A549 treated with dexamethasone at 1 μM for 4 hours (cell line): Measurements from ENCODE around the gene POLD4. TPM values are rescaled to one million over a fixed set of nuclear protein-coding genes. Genes with fewer than 3 reads are reported as not detected.

Experiments used
- total RNA-seq: library from RNA; stranded (reverse); fragments of 200-300 nt; extraction: Qiagen RNA extraction; gene quantifications from 5 replicates; pipeline ENCODE4 v1.2.3, GENCODE V29; 2022

The POLD4 gene
- 172 to 195 TPM (median 183 TPM) in 5 replicates for total RNA-seq

GRCh38 chr11:67353317-67354074 is at the start of gene POLD4:
Gene POLD4, minus strand, starts transcription at chr11:67353546. Its CDS starts 147 bp downstream, at chr11:67353399.

GRCh38 chr11:67401495-67402191 is 48.3 kb upstream of the POLD4 start, which contains the start of gene PPP1CA:
Gene PPP1CA, minus strand, starts transcription at chr11:67401858. Its CDS starts 76 bp downstream, at chr11:67401782.

DNA sequence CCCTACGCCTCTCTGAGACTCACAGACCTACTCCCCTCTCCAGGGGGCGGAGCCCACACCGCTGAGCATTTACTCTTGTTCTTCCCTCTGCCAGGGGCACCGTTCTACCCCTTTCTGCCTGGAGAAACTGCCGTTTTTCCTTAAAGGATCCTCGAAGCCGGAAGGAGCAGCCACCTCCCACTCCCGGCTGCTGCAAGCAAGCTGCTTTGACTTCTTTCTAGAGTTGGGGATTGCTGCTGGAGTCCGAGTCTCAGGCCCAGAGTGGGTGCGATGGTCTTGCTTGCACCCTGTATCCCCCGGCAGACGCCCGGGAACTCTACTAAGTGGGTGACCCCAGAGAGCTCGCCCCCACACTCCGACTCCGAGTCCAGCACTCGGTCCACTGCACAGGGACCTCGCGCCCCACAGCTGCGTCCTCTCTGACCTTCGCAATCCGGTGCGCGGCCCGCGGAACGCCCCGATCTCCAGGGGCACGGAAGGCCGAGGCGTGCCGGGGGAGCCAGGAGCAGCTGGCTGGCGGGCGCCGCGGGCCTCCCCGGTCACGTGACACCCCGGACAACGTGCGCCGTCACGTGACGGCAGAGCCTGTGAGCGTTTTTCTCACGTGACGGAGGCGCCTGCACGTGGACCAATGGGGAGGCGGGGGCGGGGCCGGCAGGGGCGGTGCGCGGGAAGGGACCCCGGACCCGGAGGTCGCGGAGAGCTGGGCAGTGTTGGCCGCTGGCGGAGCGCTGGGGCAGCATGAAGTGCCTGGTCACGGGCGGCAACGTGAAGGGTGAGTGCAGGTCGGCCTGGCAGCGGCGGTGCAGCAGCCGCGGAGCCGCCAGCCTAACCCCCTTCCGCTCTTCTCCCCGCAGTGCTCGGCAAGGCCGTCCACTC is 38.2 kb upstream of the POLD4 start, which contains the start of gene RAD9A:
RAD9A (plus strand) TSS at position 683 of the 879 bp plus-strand sequence; CDS start at position 742, 59 bp downstream.

GRCh38 chr11:67372993-67373647 is 19.8 kb upstream of the POLD4 start, which contains the start of gene CLCF1:
Gene CLCF1, minus strand, starts transcription at chr11:67373598. Its CDS starts 59 bp downstream, at chr11:67373539.

DNA sequence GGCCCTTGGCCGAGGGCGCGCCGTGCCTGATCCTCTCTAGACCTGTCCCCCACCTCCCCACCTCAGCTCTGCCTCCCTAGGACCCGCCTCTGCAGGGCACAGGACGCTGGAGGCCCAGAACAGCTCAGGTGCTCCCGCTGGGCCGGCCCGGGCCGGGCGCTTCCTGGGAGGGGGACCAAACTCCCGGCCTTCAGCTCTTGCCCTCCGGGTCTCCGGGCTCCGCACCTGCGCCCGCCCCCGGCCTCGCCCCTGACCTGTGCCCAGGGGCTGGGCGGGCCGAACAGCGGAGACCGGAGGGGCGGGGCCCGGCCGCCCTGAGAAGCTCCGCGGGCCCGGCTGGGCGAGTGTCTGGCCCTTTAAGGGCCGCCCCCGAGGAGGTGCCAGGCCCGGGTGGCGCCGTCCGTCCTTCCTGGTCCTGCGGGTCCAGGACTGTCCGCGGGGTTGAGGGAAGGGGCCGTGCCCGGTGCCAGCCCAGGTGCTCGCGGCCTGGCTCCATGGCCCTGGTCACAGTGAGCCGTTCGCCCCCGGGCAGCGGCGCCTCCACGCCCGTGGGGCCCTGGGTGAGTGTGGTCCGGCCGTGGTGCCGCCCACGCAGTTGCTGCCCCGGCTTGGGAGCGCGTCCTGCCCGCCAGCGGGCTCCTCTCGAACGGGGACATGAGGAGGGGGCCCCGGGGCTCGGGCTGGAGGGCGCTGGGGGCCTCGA is 50.1 kb downstream of the POLD4 start, which contains the start of gene SSH3:
SSH3 (plus strand) TSS at position 399 of the 703 bp plus-strand sequence; CDS start at position 495, 96 bp downstream.

Other genes with a start within 250 kb of the POLD4 start
- 36.1 to 51.0 TPM (median 47.4 TPM) in 5 replicates for gene KDM2A, start 234.3 kb downstream of the POLD4 start, total RNA-seq
- gene GRK2, start 87.1 kb downstream of the POLD4 start, total RNA-seq, result 21.3 to 34.9 TPM (median 32.5 TPM) in 5 replicates
- 13.3 to 25.0 TPM (median 22.5 TPM) in 5 replicates for gene ANKRD13D, start 64.2 kb downstream of the POLD4 start, total RNA-seq
- gene SSH3, start 50.0 kb downstream of the POLD4 start, total RNA-seq, result 16.4 to 20.9 TPM (median 18.4 TPM) in 5 replicates
- gene CLCF1, start 20.1 kb upstream of the POLD4 start, total RNA-seq, result 28.8 to 36.7 TPM (median 32.5 TPM) in 5 replicates
- 17.4 to 25.4 TPM (median 23.1 TPM) in 5 replicates for gene RAD9A, start 38.4 kb upstream of the POLD4 start, total RNA-seq
- gene PPP1CA, start 48.3 kb upstream of the POLD4 start, total RNA-seq, result 264 to 298 TPM (median 276 TPM) in 5 replicates
- gene TBC1D10C, start 50.5 kb upstream of the POLD4 start, total RNA-seq, result 0.07 to 0.22 TPM (median 0.12 TPM) in 4 of 5 replicates, not detected in the other
- 0.03 to 0.16 TPM (median 0.11 TPM) in 5 replicates for gene CARNS1, start 62.1 kb upstream of the POLD4 start, total RNA-seq
- 37.3 to 50.0 TPM (median 48.8 TPM) in 5 replicates for gene RPS6KB2, start 74.9 kb upstream of the POLD4 start, total RNA-seq
- 0.18 to 0.39 TPM (median 0.28 TPM) in 5 replicates for gene PTPRCAP, start 84.1 kb upstream of the POLD4 start, total RNA-seq
- gene CORO1B, start 89.9 kb upstream of the POLD4 start, total RNA-seq, result 42.1 to 61.9 TPM (median 59.9 TPM) in 5 replicates
- gene GPR152, start 99.2 kb upstream of the POLD4 start, total RNA-seq, result 0.07 TPM in 1 of 5 replicates, not detected in the others
- gene CABP4, start 101.8 kb upstream of the POLD4 start, total RNA-seq, result not detected in 5 replicates
- gene TMEM134, start 115.7 kb upstream of the POLD4 start, total RNA-seq, result 37.1 to 67.8 TPM (median 58.9 TPM) in 5 replicates
- 40.6 to 43.2 TPM (median 43.0 TPM) in 5 replicates for gene AIP, start 129.5 kb upstream of the POLD4 start, total RNA-seq
- 21.8 to 40.9 TPM (median 38.0 TPM) in 5 replicates for gene PITPNM1, start 151.8 kb upstream of the POLD4 start, total RNA-seq
- 57.8 to 84.5 TPM (median 82.5 TPM) in 5 replicates for gene CDK2AP2, start 154.6 kb upstream of the POLD4 start, total RNA-seq
- not detected in 5 replicates for gene CABP2, start 169.9 kb upstream of the POLD4 start, total RNA-seq
- 1,418 to 1,585 TPM (median 1,568 TPM) in 5 replicates for gene GSTP1, start 230.3 kb upstream of the POLD4 start, total RNA-seq